NCI-H345 treated with DMSO at 0.1 percent for 48 hours (cell line): ENCODE data around the gene ILK.

Source experiments
- DNase-seq: peaks from one replicate; lab custom pipeline; 2025; ENCODE audit not compliant: unreplicated experiment; lab: John Stamatoyannopoulos, UW

The ILK gene

DNA sequence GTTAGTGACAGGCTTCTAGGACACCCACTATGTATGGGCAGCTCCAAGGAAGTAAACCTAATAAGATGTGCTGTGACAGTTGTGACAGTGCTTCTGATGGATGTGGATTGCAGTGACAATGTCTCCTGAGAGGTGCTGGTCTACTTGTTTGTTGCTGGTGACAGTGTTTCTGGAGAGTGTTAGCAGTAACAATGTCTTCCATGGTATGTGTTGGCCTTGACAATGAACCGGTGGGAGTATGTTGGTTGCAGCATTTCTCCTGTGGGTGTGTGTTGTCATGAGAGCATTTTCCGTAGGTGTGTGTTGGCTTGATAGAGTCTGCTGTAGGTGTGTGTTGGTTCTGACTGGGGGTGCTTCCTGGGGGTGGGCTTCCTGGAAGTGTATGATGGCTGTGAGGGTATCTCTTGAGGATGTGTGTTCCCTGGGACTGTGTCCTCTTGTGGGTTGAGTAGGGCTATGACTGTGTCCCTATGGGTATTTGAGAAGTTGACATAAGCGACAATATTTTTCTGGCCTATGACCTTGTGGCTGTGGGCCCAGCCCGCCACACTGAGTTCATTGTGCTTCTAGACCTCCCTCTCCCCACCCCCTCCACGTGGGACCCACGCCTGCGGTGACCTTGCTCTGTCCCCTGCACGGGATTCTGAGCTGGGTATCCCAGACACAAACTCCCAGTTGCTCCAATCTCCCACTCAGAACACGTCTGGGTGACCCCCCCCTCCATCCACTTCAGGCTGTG lies 50.9 kb downstream of the ILK start:
- DNase-seq = no peak

GRCh38 chr11:6655020-6655789 lies 51.6 kb downstream of the ILK start:
- DNase-seq = no peak

DNA sequence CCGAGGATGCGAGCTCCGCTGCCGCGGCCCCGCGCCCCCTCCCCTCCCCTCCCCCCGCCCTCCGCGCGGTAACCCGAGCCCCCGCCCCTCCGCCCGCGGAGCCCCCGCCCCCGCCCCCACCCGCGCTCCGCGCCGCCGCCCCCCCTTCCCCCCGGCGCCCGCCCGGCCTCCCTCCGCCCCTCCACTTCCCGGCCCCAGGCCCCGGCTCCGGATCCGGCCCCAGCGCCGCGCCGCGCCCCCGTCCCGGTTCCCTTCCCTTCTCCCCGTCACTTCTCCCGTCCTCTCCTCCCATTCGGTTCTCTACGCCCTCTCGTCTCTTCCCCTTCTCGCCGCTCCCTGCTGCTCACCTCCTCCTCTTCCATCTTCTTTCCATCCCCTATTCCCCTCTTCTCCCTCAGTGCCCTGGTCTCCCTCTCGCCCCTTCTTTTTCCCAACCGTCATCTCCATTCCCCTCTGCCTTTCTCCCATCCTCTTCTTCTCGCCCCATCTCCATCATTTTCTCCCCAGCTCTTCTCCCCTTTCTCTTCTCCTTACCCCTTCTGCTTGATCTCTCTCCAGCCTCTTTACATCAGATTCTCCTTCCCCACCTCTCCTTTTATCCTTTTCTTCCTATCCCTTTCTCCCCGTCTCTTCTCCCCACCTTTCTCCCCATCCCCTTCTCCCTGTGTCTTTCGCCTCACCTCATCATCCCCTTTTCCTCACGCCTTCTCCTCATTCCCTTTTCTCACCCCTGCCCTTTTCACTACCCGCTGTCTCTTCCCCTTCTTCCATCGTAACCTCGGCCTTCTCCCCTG lies 52.4 kb downstream of the ILK start, which contains the start of gene DCHS1:
TSS of gene DCHS1 (minus strand) at position 20 of the 794 bp plus-strand sequence. CDS start 14,196 bp downstream, outside the sequence.
- DNase-seq = no peak

- no peak for DNase-seq
These were observed 53.0 kb downstream of the ILK start for GRCh38 chr11:6656584-6656915.

- no peak for DNase-seq
These were observed 53.4 kb downstream of the ILK start for GRCh38 chr11:6656936-6657335.

DNA sequence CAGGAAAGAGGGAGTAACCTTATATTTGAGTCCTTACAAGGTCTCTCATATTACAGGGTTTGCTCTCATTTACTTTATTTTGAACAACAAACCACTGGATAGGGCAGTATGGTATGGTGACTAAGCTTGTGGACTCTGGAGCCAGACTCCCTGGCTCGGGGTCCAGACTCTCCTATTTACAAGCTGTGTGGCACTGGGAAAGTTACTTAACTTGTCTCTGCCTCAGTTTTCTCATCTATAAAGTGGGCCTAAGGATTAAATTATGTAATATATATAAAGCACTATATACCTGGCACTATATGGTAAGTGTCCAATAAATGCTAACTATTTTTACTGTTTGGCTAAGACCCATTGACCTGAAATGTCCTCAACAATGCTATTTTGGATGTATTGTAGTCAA lies 53.8 kb downstream of the ILK start:
- no peak for DNase-seq

DNA sequence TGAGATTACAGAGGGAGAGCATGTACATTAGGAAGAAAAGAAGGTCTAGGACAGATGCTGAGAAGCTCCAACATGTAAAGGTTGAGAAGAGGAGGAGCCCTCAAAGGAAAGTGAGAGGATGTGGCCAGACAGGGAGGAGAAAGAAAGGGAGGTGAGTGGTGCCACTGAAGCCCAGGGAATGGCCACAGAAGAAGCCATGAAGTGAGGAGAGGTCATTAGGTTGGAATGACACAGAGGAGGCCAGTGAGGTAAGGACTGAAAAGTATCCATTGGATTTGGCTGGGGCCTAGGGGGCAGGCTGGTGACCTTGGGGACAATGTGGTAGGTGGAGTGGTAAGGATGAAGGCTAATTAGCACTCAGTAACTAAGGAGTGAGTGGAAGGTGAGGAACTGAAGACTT lies 55.1 kb downstream of the ILK start:
- no peak for DNase-seq
